Non-pigmented ciliary epithelial cell (primary cell): Measurements from ENCODE around the gene KRTAP10-10.
"Not testable (repeated sequence)": the region's sequence is repeated elsewhere in the genome, so short reads cannot be mapped to it uniquely, and the experiment has no call there.

Experiments used
- DNase-seq: peaks from one replicate; pipeline ENCODE4 v3.0.0-alpha.2; 2010; ENCODE audit warnings: low read depth

KRTAP10-10 gene

DNA sequence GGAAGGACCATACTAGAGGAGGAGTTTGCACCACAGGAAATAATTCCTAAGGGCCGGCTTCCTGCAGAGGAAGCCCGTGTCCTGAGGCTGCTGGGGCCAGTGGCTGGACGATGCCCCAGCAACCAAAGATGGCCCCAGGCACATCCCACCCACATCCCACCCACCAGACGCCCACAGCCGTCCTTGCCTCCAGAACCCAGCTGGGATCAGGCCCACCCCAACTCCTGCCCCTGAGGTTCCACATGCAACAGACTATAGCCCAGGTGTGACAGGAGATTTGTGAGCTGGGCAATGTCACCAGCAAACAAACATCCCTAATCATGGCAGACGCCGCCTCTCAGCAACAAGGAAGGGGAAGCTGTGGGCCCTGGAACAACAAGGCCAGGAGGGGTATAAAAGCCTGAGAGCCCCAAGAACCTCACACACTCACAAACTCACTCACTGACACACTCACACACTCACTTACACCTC is 10.4 kb upstream of the KRTAP10-10 start, which contains the start of gene KRTAP10-9:
TSS of gene KRTAP10-9 (plus strand) at position 421 of the 471 bp plus-strand sequence. CDS start 79 bp downstream, outside the sequence.
- no peak for DNase-seq

DNA sequence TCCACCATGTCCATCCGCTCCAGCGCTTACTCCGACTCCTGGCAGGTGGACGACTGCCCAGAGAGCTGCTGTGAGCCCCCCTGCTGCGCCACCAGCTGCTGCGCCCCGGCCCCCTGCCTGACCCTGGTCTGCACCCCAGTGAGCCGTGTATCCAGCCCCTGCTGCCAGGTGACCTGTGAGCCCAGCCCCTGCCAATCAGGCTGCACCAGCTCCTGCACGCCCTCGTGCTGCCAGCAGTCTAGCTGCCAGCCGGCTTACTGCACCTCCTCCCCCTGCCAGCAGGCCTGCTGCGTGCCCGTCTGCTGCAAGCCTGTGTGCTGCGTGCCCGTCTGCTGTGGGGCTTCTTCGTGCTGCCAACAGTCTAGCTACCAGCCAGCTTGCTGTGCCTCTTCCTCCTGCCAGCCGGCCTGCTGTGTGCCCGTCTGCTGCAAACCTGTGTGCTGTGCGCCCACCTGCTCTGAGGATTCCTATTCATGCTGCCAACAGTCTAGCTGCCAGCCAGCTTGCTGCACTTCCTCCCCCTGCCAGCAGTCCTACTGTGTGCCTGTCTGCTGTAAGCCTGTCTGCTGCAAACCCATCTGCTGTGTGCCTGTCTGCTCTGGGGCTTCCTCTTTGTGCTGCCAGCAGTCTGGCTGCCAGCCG is 9.9 kb upstream of the KRTAP10-10 start:
- not testable (repeated sequence) for DNase-seq

DNA sequence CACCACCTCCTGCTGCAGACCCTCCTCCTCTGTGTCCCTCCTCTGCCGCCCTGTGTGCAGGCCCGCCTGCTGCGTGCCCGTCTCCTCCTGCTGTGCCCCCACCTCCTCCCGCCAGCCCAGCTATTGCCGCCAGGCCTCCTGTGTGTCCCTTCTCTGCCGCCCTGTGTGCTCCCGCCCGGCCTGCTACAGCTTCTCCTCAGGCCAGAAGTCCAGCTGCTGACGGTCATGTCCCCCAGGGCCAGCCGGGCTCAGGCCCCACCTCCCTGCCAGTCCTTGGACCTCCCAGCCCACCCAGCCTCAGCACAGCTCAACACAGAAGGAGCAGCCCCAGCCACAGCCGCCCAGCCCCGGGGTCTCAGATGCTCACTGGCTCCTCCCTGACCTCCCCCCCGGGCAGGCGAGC is 9.3 kb upstream of the KRTAP10-10 start:
- not testable (repeated sequence) for DNase-seq

DNA sequence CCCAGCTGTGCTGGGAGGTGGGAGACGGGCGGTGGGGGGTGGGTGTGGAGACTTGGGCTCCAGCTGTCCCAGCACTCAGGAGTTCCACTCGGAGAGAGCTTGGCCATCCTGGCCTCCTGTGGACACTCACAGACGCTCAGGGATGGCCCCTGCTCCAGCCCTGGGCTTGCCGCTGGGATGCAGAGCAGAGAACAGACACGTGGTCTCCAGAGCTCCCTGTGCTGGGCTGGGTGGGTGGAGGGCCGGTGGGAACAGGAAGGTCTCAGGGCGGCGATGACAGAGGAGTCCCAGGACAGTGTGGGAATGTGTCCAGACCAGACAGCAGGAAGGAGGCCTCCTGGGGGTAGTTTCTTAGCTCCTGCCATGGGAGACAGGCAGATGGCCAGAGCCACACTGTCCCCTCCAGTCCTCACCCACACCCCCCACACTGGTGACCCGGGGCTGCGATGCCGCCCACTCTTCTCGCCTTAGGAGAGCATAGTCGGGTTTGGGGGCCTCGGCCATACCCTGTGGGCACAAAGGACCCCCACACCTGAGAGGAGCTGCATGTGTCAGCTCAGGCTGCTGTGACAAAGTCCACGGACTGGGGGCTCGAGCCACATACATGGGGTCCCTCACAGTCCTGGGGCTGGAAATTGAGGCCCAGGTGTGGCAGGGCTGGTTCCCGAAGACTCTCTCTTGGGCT is 8.3 kb upstream of the KRTAP10-10 start:
- DNase-seq: no peak

DNA sequence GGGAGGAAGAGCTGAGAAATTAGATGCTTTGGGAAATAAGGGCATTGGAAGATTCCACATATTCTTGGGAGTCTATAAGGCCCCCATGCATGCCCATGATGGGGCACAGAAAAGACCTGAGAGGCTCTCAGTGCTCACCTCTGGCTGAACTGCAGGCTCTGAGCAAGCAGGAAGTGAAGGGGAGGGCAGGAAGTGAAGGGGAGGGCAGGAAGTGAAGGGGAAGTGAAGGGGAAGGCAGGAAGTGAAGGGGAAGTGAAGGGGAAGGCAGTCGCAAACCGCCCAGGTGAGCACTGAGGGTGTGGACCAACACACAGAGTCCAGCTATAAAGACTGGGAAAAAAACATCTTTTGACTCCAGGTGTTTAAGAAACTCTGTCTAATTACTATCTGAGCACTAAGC is 6.7 kb upstream of the KRTAP10-10 start:
- no peak for DNase-seq

DNA sequence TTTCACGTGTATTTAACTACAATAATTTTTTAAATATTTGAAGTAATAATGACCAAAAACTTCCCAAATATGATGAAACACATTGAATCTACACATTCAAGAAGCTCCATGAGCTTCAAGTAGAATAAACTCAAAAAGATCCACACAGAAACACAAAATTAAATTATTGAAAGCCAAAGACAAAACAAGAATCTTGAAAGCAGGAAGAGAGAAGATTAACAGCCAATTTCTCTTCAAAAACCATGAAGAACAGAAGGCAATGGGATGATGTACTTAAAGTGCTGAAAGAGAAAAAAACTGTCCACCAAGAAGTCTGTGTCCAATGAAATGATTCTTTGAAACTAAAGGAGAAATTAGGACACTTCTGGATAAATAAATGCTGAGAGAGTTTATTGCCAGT is 5.1 kb upstream of the KRTAP10-10 start:
- no peak for DNase-seq

DNA sequence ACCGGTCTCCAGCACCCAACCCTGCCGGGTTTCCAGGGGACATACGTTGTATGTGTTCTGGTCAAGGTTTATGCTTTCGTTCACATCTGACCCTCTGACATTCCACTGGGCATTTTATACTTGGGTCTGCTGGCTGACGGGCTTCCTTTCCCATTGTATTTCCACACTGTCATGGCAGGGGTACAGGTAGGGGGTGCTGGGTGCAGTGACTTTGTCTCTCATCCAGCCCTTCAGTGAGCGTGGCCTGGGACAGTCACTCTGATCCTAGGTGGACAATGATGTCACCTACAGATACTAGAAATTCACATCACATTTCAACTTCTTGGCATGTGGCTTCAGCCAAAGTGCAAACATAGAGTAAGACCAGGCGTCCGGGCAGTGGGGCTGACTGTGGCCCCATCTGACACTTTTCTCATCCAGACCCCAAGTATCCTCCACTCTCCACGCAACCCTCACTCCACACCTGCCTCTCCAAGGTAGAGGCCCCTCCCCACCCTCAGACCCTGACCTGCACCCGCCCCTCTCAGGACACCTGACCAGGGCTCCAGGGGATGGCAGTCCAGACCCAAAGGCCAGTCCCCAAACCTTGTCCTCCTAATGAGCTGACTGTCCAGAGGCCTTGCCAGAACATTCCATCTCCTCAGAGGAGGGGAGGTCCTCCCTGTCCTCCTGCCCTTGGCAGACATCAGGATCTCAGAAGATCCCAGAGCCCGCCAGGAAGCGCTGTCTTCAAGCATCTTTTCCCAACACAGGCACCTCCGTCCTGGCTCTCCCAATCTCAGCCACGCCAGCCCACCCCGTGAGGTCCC is 743 bp upstream of the KRTAP10-10 start:
- no peak for DNase-seq

DNA sequence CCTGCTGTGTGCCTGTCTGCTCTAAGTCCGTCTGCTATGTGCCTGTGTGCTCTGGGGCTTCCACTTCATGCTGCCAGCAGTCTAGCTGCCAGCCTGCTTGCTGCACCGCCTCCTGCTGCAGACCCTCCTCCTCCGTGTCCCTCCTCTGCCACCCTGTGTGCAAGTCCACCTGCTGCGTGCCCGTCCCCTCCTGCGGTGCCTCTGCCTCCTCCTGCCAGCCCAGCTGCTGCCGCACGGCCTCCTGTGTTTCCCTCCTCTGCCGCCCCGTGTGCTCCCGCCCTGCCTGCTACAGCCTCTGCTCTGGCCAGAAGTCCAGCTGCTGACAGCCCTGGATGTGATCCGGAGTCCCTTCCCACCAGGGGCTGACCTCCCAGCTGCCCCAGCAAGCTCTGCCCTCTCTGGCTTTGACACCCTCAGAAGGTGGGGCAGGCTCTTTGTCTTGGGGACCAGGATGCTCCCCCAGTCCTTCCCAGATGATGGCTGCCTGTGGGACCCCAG is 744 bp downstream of the KRTAP10-10 start:
- DNase-seq: not testable (repeated sequence)

DNA sequence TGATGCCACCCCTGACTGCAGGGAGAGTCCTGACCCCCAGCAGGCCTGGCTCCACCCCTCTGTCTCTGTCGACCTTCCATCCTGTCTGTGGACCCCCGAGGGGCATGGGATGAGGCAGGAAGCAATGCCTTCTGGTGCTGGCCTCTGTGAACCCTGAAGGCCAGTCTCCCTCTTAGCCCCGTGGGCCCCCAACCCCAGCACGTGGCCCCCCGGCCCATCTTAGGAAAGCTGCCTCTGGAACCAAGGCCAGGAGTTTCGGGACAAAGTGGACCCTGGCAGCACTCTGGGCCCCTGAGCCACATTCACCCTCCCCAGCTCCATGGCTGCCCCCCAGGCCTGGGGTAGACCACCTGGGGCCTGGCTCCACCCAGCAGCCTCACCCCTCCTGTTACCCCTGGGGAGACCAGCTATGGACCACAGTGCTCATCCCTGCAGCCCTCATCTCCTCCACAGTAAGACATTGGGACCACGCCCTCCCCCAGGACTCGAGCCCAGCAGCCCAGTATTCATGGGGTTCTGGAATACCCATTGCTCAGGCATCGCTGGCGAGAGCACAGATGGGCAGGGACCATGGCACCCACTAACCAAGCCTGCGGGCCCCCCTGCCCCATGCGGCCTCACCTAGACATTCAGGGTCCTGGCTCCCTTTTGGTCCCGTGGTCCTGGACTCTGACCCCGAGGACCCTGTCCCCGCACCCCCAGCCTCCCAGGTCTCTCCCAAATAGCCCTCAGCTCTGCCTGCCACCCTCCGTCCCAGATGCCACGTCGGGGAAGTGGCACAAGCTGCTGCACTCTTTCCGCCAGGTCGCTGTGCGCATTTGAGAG is 1.6 kb downstream of the KRTAP10-10 start:
- DNase-seq: not testable (repeated sequence)

DNA sequence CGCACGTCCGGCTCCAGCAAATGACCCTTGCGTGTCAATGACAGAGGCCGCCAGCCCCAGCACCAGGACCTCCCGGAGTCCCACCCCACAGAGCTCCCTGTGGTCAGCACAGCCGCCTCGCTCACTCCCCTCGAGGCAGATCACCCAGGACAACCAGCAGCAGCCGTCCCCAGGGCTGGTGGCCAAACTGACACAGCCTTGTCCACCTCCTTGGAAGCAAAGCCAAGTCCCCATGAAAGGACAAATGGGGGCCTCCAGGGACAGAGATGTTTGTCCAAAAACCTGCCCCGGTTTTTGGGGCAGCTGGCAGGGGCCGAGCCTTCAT is 2.1 kb downstream of the KRTAP10-10 start:
- no peak for DNase-seq

DNA sequence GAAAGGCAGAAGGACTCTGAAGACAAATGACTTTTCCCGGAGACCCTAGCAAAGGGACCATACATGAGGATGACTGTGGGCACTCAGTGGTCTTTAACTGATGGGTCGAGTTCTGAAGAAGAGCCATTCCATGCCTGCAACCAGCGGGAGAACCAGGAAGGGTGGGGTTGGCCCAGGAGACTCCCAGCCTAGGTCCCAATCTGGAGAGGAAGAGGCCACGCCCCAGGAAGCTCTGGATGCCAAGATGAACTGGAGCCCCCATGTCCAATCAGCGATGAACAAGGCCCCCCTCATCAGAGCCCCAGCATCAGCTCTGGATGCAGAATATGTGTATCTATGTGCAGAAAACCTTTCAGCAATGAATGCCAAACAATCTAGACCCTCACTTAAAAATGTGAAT is 3.6 kb downstream of the KRTAP10-10 start:
- no peak for DNase-seq

DNA sequence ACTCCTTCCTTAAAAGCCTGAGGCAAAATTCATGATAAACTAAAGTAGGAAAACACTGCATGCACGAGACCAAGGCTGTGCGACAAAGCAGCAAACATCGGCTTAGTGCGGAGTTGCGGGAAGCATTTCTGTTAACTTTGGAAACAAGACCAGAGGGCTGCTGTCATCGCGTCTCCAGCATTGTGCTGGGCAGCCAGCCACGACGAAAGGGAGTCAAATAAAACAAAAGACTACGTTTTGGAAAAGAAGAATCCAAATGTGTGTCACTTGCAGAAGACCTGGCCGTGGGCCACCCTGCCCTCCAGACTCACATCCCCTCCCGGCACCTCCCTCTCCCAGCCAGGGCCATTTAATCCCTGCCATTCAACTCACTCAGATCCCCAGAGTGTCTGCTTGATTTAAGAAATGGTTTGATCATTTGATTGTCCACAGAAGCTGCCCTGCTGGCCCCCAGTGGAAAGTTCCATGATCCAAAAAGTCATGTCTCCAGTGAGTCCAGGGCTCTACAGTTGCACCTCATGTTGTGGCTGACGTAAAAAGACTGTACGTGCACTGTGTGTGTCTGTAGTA is 6.7 kb downstream of the KRTAP10-10 start:
- no peak for DNase-seq

DNA sequence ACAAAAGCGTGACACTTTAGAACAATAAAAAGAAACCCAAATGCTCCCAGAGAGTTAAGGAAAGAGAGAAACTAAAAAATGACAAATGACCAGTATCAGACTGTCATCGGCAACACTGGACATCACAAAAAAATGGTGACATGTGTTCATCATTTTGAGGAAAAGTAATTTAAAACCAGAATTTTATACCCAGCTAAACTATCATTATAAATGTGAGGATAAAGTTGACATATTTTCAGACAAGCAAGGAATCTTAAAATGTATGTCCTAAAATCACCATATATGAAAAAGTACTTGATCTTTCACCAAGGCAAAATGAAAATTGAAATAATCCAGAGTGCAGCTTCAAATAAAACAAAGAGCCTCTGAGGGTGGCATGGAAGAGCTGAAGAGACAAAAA is 7.7 kb downstream of the KRTAP10-10 start:
- no peak for DNase-seq

DNA sequence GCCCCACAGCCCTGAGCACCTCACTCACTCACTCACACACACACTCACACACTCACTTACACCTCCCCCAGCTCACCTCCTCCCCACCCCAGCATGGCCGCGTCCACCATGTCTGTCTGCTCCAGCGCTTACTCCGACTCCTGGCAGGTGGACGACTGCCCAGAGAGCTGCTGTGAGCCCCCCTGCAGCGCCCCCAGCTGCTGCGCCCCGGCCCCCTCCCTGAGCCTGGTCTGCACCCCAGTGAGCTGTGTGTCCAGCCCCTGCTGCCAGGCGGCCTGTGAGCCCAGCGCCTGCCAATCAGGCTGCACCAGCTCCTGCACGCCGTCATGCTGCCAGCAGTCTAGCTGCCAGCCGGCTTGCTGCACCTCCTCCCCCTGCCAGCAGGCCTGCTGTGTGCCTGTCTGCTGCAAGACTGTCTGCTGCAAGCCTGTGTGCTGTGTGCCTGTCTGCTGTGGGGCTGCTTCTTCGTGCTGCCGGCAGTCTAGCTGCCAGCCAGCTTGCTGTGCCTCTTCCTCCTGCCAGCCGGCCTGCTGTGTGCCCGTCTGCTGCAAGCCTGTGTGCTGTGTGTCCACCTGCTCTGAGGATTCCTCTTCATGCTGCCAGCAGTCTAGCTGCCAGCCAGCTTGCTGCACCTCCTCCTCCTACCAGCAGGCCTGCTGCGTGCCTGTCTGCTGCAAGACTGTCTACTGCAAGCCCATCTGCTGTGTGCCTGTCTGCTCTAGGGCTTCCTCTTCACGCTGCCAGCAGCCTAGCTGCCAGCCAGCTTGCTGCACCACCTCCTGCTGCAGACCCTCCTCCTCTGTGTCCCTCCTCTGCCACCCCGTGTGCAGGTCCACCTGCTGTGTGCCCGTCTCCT is 9.4 kb downstream of the KRTAP10-10 start, which contains the start of gene KRTAP10-11:
TSS of gene KRTAP10-11 (plus strand) at position 49 of the 856 bp plus-strand sequence. CDS start at position 94, 45 bp downstream.
- not testable (repeated sequence) for DNase-seq

DNA sequence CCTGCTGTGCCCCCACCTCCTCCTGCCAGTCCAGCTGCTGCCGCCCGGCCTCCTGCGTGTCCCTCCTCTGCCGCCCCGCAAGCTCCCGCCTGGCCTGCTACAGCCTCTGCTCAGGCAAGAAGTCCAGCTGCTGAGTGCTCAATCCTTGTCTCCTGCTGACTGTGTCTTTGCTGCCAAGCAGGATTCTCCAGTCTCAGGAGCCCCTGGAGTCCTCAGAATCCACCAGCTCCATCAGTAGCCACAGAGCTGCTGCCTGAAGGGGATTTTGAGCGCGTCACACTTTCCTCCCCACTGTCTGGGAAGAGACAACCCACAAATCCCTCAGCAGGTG is 10.0 kb downstream of the KRTAP10-10 start:
- no peak for DNase-seq

DNA sequence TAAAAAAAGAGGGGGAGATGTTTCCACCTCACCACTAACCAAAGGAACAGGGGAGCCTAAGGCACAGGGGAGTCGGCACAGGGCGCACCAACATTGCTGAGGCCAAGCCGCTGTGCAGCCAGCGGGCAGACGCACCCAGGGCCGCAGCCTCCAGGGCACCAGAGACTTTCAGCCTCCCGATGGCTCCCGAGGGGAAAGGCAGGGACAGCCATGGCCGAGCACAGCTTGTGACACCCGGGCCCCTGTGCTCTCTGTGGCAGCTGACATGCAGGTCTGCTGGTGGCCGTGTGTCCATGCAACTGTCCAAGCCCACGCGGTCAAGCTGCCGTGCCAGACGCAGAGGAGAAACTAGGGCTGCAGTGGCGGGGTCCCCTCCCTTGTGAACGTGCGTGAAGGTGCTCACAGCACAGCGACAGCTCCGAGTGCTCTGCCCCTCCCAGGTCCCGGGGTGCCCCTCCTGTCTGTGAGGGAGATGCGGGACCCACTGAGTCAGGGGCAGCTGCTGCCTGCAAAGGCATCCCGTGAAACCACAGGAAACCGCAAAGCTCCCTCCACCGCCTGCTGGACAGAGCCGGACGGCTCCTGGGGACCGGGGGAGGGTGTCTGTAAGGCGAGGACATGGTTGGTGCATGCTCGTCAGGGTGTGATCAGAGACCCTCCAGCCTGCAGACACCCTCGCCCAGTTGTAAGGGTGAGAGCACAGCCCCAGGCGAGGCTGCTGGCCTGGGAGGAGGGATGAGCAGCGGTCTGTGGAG is 11.6 kb downstream of the KRTAP10-10 start:
- DNase-seq: no peak

DNA sequence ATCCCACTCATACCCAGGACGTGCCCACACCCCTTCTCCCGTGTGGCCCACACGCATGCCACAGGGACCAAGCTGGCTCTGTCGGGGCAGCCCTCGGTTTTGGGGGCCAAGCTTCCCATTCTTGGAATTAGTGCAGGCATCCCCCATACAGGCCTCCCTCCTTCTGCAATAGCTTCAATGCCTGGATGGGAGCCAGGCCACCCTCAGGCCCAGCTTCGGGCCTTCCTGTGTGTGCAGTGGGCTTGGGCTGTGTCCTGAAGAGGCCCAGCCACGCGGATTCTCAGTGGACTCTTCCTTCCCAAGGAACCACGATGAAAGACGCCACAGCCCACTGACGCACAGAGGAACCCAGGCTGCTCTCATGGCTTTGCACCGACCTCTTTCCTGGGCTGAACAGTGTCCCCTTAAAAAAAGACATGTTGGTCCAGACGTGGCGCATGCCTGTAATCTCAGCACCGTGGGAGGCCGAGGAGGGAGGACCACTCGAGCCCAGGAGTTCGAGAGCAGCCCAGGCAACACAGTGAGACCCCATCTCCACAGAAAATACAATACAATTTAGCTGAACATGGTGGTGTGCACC is 12.5 kb downstream of the KRTAP10-10 start:
- DNase-seq: no peak

DNA sequence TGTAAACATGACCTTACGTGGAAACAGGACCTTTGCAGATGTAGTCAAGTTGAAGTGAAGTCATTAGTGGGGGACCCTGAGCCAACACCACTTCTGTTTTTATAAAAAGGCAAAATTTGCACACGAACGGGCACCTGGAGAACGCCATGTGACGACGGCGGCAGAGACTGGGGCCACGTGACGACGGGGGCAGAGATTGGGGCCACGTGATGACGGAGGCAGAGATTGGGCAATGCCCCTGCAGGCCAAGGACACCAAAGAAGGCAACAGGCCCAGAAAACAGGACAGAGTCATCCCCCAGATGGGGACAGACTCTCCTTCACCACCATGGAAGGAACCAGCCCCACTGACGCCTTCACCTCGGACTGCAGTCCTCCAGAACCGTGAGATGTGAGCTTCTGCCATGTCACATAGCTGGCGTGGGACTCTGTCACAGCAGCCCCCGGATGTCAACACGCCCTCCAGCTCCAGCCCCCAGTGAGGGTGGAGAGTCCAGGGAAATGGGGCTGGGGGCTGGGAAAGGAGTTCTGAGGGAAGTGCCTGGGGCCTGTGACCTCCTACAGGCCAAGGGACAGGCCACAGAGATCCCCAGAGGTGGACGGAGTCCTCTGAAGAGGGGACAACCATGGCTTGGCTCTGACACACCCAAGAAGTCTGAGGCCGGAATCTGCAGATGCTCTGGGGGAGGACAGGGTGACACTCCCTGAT is 13.3 kb downstream of the KRTAP10-10 start:
- DNase-seq: no peak
